HepG2 (cell line): ENCODE measurements around the gene CFL1. TPM values are rescaled to one million over a fixed set of nuclear protein-coding genes. Genes with fewer than 3 reads are reported as not detected.
A peak's percentile ranks its signal among the peaks of the same experiment; 100 is the strongest.

Experiments
- AHR ChIP-seq: IDR thresholded peaks from 2 replicates; pipeline ENCODE4 v1.6.1; 2018; ENCODE audit warnings: missing genetic modification reagents, missing compliant biosample characterization
- ARNT2 ChIP-seq: sonication (generic); formaldehyde crosslinking; IDR thresholded peaks from 2 replicates; pipeline ENCODE4 v1.8.0; 2022; ENCODE audit warnings: mild to moderate bottlenecking, low read depth, missing genetic modification reagents, moderate library complexity
- CREM ChIP-seq, 2 experiments: sonication (generic) in 1 of 2; formaldehyde crosslinking in 1 of 2; IDR thresholded peaks; 2 replicates each; pipeline versions ENCODE4 v1.4.0 to v1.6.1; 2016 to 2020; ENCODE audit warnings: antibody characterized with exemption in 1 of 2, mild to moderate bottlenecking in 1 of 2, missing genetic modification reagents in 1 of 2
- DPF2 ChIP-seq: sonication (generic); formaldehyde crosslinking; IDR thresholded peaks from 2 replicates; pipeline ENCODE4 v1.4.0; 2020; ENCODE audit warnings: mild to moderate bottlenecking, low read depth, missing genetic modification reagents, borderline replicate concordance
- GLI4 ChIP-seq: sonication (generic); formaldehyde crosslinking; IDR thresholded peaks from 2 replicates; pipeline ENCODE4 v1.5.1; 2020; ENCODE audit warnings: missing genetic modification reagents, mild to moderate bottlenecking, moderate library complexity, borderline replicate concordance
- GTF2F1 ChIP-seq: fragments of 150-350 bp; IDR thresholded peaks from 2 replicates; pipeline ENCODE4 v1.6.1; 2014; ENCODE audit warnings: low read length
- KLF12 ChIP-seq: sonication (generic); formaldehyde crosslinking; IDR thresholded peaks from 2 replicates; pipeline ENCODE4 v1.4.0; 2020; ENCODE audit warnings: missing genetic modification reagents, borderline replicate concordance
- NR3C1 ChIP-seq: sonication (generic); formaldehyde crosslinking; IDR thresholded peaks from 2 replicates; pipeline ENCODE4 v1.4.0; 2020; ENCODE audit warnings: missing genetic modification reagents
- PTBP1 ChIP-seq: fragments of 200-400 bp; formaldehyde crosslinking; IDR thresholded peaks from 2 replicates; pipeline ENCODE4 v1.6.1; 2018; ENCODE audit warnings: low read length, low read depth; ENCODE audit not compliant: poor library complexity, severe bottlenecking
- RAD51 ChIP-seq: fragments of 450-650 bp; IDR thresholded peaks from 2 replicates; pipeline ENCODE4 v1.6.1; 2016; ENCODE audit warnings: borderline replicate concordance
- SAFB2 ChIP-seq: sonication (generic); formaldehyde crosslinking; IDR thresholded peaks from 2 replicates; pipeline ENCODE4 v1.5.1; 2020; ENCODE audit warnings: missing genetic modification reagents, low read depth, mild to moderate bottlenecking, borderline replicate concordance
- SMARCC2 ChIP-seq: fragments of 450-650 bp; IDR thresholded peaks from 2 replicates; pipeline ENCODE4 v1.6.1; 2017; ENCODE audit warnings: antibody characterized with exemption, mild to moderate bottlenecking
- SMYD3 ChIP-seq: sonication (generic); formaldehyde crosslinking; IDR thresholded peaks from 2 replicates; pipeline ENCODE4 v1.8.1; 2023; ENCODE audit warnings: mild to moderate bottlenecking, missing genetic modification reagents
- SNAPC2 ChIP-seq: sonication (generic); formaldehyde crosslinking; IDR thresholded peaks from 2 replicates; pipeline ENCODE4 v1.8.1; 2022; ENCODE audit warnings: mild to moderate bottlenecking, missing genetic modification reagents
- SOX13 ChIP-seq, 3 experiments: fragments of 450-650 bp in 1 of 3; sonication (generic) in 1 of 3; formaldehyde crosslinking in 1 of 3; IDR thresholded peaks in 2 of 3; conservative IDR thresholded peaks in 1 of 3; 2 replicates each; pipeline versions ENCODE4 v1.5.0 to v1.6.1; 2016 to 2020; ENCODE audit warnings: antibody characterized with exemption in 1 of 3, mild to moderate bottlenecking in 1 of 3, missing compliant biosample characterization in 1 of 3, missing genetic modification reagents in 1 of 3, moderate library complexity in 1 of 3
- SRSF1 ChIP-seq: fragments of 200-400 bp; formaldehyde crosslinking; optimal IDR thresholded peaks from 2 replicates; pipeline ENCODE3; 2017; ENCODE audit warnings: mild to moderate bottlenecking, low read depth, low read length, moderate library complexity
- SRSF9 ChIP-seq: fragments of 200-400 bp; formaldehyde crosslinking; IDR thresholded peaks from 2 replicates; pipeline ENCODE4 v1.6.1; 2018; ENCODE audit warnings: borderline replicate concordance, mild to moderate bottlenecking, low read depth, low read length; ENCODE audit not compliant: insufficient read depth, poor library complexity, severe bottlenecking
- SSRP1 ChIP-seq: IDR thresholded peaks from 2 replicates; pipeline ENCODE4 v1.6.1; 2016; ENCODE audit warnings: control low read depth
- SUZ12 ChIP-seq: fragments of 150-350 bp; IDR thresholded peaks from 2 replicates; pipeline ENCODE4 v1.6.1; 2014; ENCODE audit warnings: low read depth, low read length
- ZFAT ChIP-seq: sonication (generic); formaldehyde crosslinking; conservative IDR thresholded peaks from 2 replicates; pipeline ENCODE4 v1.8.1; 2023; ENCODE audit warnings: missing genetic modification reagents, inconsistent platforms
- ZFP62 ChIP-seq: sonication (generic); formaldehyde crosslinking; IDR thresholded peaks from 2 replicates; pipeline ENCODE4 v1.4.0; 2020; ENCODE audit warnings: missing genetic modification reagents
- ZNF263 ChIP-seq: sonication (generic); formaldehyde crosslinking; IDR thresholded peaks from 2 replicates; pipeline ENCODE4 v1.4.0; 2020; ENCODE audit warnings: missing genetic modification reagents
- ZNF282 ChIP-seq: fragments of 450-650 bp; IDR thresholded peaks from 2 replicates; pipeline ENCODE4 v1.6.1; 2018; ENCODE audit not compliant: partially characterized antibody
- ZNF3 ChIP-seq: IDR thresholded peaks from 2 replicates; pipeline ENCODE4 v1.7.0; 2017; ENCODE audit warnings: inconsistent platforms
- ZNF33A ChIP-seq: sonication (generic); formaldehyde crosslinking; IDR thresholded peaks from 2 replicates; pipeline ENCODE4 v1.5.1; 2020; ENCODE audit warnings: missing genetic modification reagents, mild to moderate bottlenecking, moderate library complexity, borderline replicate concordance
- ZNF549 ChIP-seq: sonication (generic); formaldehyde crosslinking; IDR thresholded peaks from 2 replicates; pipeline ENCODE4 v1.5.0; 2020; ENCODE audit warnings: missing genetic modification reagents
- ZNF780A ChIP-seq: sonication (generic); formaldehyde crosslinking; IDR thresholded peaks from 2 replicates; pipeline ENCODE4 v1.8.0; 2022; ENCODE audit warnings: mild to moderate bottlenecking, missing genetic modification reagents, moderate library complexity
- polyA plus RNA-seq, 8 experiments: library from polyadenylated mRNA; depleted of rRNA in 3 of 8; stranded (reverse) in 7 of 8; unstranded in 1 of 8; fragments of >200 nt; fragmentation: Illumina TruSeq in 4 of 8; extraction: Trizol in 4 of 8; gene quantifications; 2 replicates each; pipeline versions ENCODE4 v1.2.1 to v1.2.3, GENCODE V29; 2011 to 2016; ENCODE audit warnings: low read depth in 4 of 8, missing spikeins in 1 of 8, mixed read lengths in 1 of 8; ENCODE audit not compliant: insufficient read depth in 1 of 8
- total RNA-seq, 5 experiments: library from RNA; depleted of rRNA; stranded (reverse); fragments of >200 nt; fragmentation: Illumina TruSeq; extraction: Trizol; gene quantifications; 2 replicates each; pipeline ENCODE4 v1.2.3, GENCODE V29; 2016; ENCODE audit warnings: low read depth in 1 of 5
- TF ChIP-seq, protein P1 (sequence below): sonication (generic); formaldehyde crosslinking; IDR thresholded peaks from 2 replicates; pipeline ENCODE4 v1.4.0; 2020; ENCODE audit warnings: missing genetic modification reagents
- TF ChIP-seq, protein P2 (sequence below): sonication (generic); formaldehyde crosslinking; IDR thresholded peaks from 2 replicates; pipeline ENCODE4 v1.4.0; 2020; ENCODE audit warnings: missing genetic modification reagents
- TF ChIP-seq, protein P3 (sequence below): sonication (generic); formaldehyde crosslinking; IDR thresholded peaks from 2 replicates; pipeline ENCODE4 v1.4.0; 2020; ENCODE audit warnings: mild to moderate bottlenecking, missing genetic modification reagents

The CFL1 gene
- total and polyA plus RNA-seq, 2 of the 13 experiments (the other 11 are each of a cell fraction or from before 2014, with no cell fraction given) = 379 to 383 TPM

DNA sequence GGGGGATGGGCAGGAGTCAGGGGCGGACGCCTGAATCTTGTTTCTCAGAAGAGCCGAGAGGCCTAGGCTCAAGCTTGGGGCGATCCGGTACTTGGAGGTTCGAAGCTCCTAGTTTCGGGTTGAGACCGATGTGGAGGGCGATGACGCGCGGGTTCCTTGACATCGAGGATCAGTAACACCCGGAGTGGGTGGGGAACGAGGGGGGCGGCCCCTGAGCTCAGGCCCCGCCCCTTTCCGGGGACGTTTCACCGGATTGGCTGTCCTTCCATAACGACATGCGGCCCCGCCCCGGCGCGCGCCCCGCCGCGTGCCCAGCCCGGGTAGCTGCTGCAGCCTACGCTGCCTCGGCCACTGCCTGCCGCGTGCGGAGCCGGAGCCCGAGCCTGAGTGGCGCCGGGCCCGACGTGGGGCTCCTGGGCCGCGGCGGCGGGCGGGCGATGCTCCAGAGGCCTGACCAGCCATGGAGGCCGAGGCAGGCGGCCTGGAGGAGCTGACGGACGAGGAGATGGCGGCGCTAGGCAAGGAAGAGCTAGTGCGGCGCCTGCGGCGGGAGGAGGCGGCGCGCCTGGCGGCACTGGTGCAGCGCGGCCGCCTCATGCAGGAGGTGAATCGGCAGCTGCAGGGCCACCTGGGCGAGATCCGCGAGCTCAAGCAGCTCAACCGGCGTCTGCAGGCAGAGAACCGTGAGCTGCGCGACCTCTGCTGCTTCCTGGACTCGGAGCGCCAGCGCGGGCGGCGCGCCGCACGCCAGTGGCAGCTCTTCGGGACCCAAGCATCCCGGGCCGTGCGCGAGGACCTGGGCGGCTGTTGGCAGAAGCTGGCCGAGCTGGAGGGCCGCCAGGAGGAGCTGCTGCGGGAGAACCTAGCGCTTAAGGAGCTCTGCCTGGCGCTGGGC is 32.6 kb upstream of the CFL1 start, which contains the start of gene CCDC85B (continued):
- TF ChIP-seq DPF2 (CRISPR knock-in tag) (no peak), SAFB2 (CRISPR knock-in tag) (peak; percentile 61), RAD51 (no peak), SOX13 (IDR thresholded peaks at IDR 0.05) (no peak; the same call in 1 of the 2 replicates), SOX13 (CRISPR knock-in tag; conservative IDR thresholded peaks at IDR 0.05 in 1 of 2, IDR thresholded peaks at IDR 0.05 in 1 of 2) (no peak), SMARCC2 (no peak), ZNF282 (no peak), KLF12 (CRISPR knock-in tag) (peak; percentile 58; the same call in 1 of the 2 replicates), GTF2F1 (no peak), SSRP1 (CRISPR knock-in tag) (no peak), ZFAT (CRISPR knock-in tag) (no peak), PTBP1 (no peak), AHR (CRISPR knock-in tag) (no peak), ZNF263 (peak; percentile 67; the same call in 1 of the 2 replicates), ZNF33A (no peak), CREM (IDR thresholded peaks at IDR 0.05) (peak; percentile 32; the same call in 1 of the 2 replicates), CREM (CRISPR knock-in tag; IDR thresholded peaks at IDR 0.05) (no peak), SUZ12 (no peak), ARNT2 (CRISPR knock-in tag) (peak; percentile 95), ZNF549 (CRISPR knock-in tag) (no peak), ZNF3 (CRISPR knock-in tag) (no peak), SNAPC2 (CRISPR knock-in tag) (peak; percentile 93), ZFP62 (CRISPR knock-in tag) (no peak), GLI4 (CRISPR knock-in tag) (no peak), SMYD3 (CRISPR knock-in tag) (no peak), SRSF1 (no peak), ZNF780A (CRISPR knock-in tag) (0 out of 2 replicates have a peak, but pooled peaks have one; percentile 29), SRSF9 (no peak), NR3C1 (CRISPR knock-in tag) (no peak)
- TF ChIP-seq, protein P1, sequence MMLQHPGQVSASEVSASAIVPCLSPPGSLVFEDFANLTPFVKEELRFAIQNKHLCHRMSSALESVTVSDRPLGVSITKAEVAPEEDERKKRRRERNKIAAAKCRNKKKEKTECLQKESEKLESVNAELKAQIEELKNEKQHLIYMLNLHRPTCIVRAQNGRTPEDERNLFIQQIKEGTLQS = no peak
- TF ChIP-seq, protein P2, sequence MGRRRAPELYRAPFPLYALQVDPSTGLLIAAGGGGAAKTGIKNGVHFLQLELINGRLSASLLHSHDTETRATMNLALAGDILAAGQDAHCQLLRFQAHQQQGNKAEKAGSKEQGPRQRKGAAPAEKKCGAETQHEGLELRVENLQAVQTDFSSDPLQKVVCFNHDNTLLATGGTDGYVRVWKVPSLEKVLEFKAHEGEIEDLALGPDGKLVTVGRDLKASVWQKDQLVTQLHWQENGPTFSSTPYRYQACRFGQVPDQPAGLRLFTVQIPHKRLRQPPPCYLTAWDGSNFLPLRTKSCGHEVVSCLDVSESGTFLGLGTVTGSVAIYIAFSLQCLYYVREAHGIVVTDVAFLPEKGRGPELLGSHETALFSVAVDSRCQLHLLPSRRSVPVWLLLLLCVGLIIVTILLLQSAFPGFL (CRISPR knock-in tag) = no peak
- TF ChIP-seq, protein P3, sequence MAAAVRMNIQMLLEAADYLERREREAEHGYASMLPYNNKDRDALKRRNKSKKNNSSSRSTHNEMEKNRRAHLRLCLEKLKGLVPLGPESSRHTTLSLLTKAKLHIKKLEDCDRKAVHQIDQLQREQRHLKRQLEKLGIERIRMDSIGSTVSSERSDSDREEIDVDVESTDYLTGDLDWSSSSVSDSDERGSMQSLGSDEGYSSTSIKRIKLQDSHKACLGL (CRISPR knock-in tag) = no peak; the same call in 1 of the 2 replicates
